GM12878 (cell line): ENCODE data around the gene ERC2. TPM values are rescaled to one million over a fixed set of nuclear protein-coding genes. Genes with fewer than 3 reads are reported as not detected.

ENCODE experiments used
- ATAC-seq: fragments of 200-7000 bp; cut with Tn5 transposase; 3 replicates; pipeline ENCODE4 v1.9.1; 2020; ENCODE audit warnings: mild to moderate bottlenecking, moderate library complexity
- BruUV-seq: library from RNA; stranded (reverse); fragments of 400-500 nt; replicated peaks from 2 replicates; lab custom pipeline; 2021; lab: Mats Ljungman, UMichigan
- CTCF ChIA-PET: fragments of 300-600 bp; sonication (Branson Sonifier 250); formaldehyde crosslinking; extraction: SDS; loops from one replicate; lab custom pipeline; 2021; ENCODE audit warnings: inconsistent platforms; lab: Yijun Ruan, JAX
- POLR2A ChIA-PET: fragments of 350-600 bp; formaldehyde crosslinking; extraction: SDS; loops from one replicate; lab custom pipeline; 2021; ENCODE audit warnings: inconsistent platforms; lab: Charles Lee
- RAD21 ChIA-PET: fragments of 300-600 bp; sonication (Branson Sonifier 250); formaldehyde crosslinking; loops from one replicate; lab custom pipeline; 2023; ENCODE audit warnings: antibody characterized with exemption; ENCODE audit not compliant: unreplicated experiment; lab: Charles Lee
- SMC1A ChIA-PET: fragments of 300-600 bp; sonication (Branson Sonifier 250); formaldehyde crosslinking; loops from one replicate; lab custom pipeline; 2023; ENCODE audit not compliant: unreplicated experiment, uncharacterized antibody; lab: Charles Lee
- DNase-seq: peaks from one replicate; pipeline ENCODE4 v3.0.0-alpha.2; 2011; ENCODE audit warnings: low read depth, low spot score
- FAIRE-seq: peaks from 3 replicates; lab custom pipeline; 2011; peaks lifted over from hg19 to GRCh38; lab: Jason Lieb, UNC
- H2AFZ ChIP-seq: 2 replicates; pipeline ENCODE4 v1.6.0; 2011; ENCODE audit warnings: low read depth, low read length, control low read depth; ENCODE audit not compliant: control insufficient read depth
- H3K27ac ChIP-seq: 2 replicates; pipeline ENCODE4 v1.5.1; 2011; ENCODE audit warnings: control low read depth; ENCODE audit not compliant: control insufficient read depth, insufficient read depth
- H3K27me3 ChIP-seq, 2 experiments: replicated peaks in 1 of 2; 2 replicates each; pipeline versions ENCODE4 v1.6.0 to v1.6.1; 2011; ENCODE audit warnings: low read length in 1 of 2; ENCODE audit not compliant: control insufficient read depth in 2 of 2, insufficient read depth in 2 of 2
- H3K36me3 ChIP-seq, 2 experiments: 2 replicates each; pipeline ENCODE4 v1.5.1; 2011; ENCODE audit warnings: low read length in 1 of 2; ENCODE audit not compliant: control insufficient read depth in 2 of 2, insufficient read depth in 2 of 2
- H3K4me1 ChIP-seq: 2 replicates; pipeline ENCODE4 v1.6.1; 2011; ENCODE audit warnings: mild to moderate bottlenecking, low read length, moderate library complexity, mixed read lengths; ENCODE audit not compliant: control insufficient read depth, insufficient read depth
- H3K4me2 ChIP-seq: 2 replicates; pipeline ENCODE4 v1.6.0; 2011; ENCODE audit warnings: control low read depth; ENCODE audit not compliant: control insufficient read depth, insufficient read depth
- H3K4me3 ChIP-seq: fragments of 200-600 bp; sonication (generic); 2 replicates; pipeline ENCODE4 v1.5.1; 2016
- H3K79me2 ChIP-seq: 2 replicates; pipeline ENCODE4 v1.6.0; 2011; ENCODE audit warnings: low read length; ENCODE audit not compliant: control insufficient read depth, insufficient read depth
- H3K9ac ChIP-seq: 2 replicates; pipeline ENCODE4 v1.8.0; 2011; ENCODE audit warnings: low read length, control low read depth, mixed read lengths; ENCODE audit not compliant: control insufficient read depth, insufficient read depth
- H3K9me3 ChIP-seq: replicated peaks from 3 replicates; pipeline ENCODE4 v1.5.1; 2011; ENCODE audit warnings: mild to moderate bottlenecking, low read length; ENCODE audit not compliant: control insufficient read depth, insufficient read depth
- H4K20me1 ChIP-seq: 2 replicates; pipeline ENCODE4 v1.6.0; 2011; ENCODE audit not compliant: control insufficient read depth, insufficient read depth
- ATF7 ChIP-seq: fragments of 450-650 bp; IDR thresholded peaks from 2 replicates; pipeline ENCODE4 v1.6.1; 2016; ENCODE audit warnings: low read depth, mild to moderate bottlenecking
- CREB1 ChIP-seq: IDR thresholded peaks from 2 replicates; pipeline ENCODE4 v1.6.1; 2012; ENCODE audit warnings: low read depth, mild to moderate bottlenecking, inconsistent platforms
- POLR2A ChIP-seq: IDR thresholded peaks from 2 replicates; pipeline ENCODE4 v1.6.1; 2011; ENCODE audit warnings: low read depth, mild to moderate bottlenecking, low read length
- RELA ChIP-seq: fragments of 450-650 bp; IDR thresholded peaks from 2 replicates; pipeline ENCODE4 v1.8.0; 2014; ENCODE audit warnings: borderline replicate concordance; ENCODE audit not compliant: partially characterized antibody
- SIN3A ChIP-seq: IDR thresholded peaks from 2 replicates; pipeline ENCODE4 v1.6.1; 2012; ENCODE audit warnings: low read depth, low read length, improper control_type of control experiment
- SRF ChIP-seq, 2 experiments: IDR thresholded peaks; 2 replicates each; pipeline ENCODE4 v1.6.1; 2011; ENCODE audit warnings: low read depth in 2 of 2, low read length in 2 of 2, mild to moderate bottlenecking in 1 of 2, moderate library complexity in 1 of 2
- ZNF24 ChIP-seq: fragments of 450-650 bp; IDR thresholded peaks from 2 replicates; pipeline ENCODE4 v1.6.1; 2017; ENCODE audit warnings: antibody characterized with exemption, mild to moderate bottlenecking
- ZNF274 ChIP-seq: IDR thresholded peaks from one replicate; pipeline ENCODE4 v1.8.0; 2011; ENCODE audit not compliant: insufficient read length, insufficient read depth
- WGBS: methylation state at CpG from one replicate; pipeline ENCODE4 v1.1.6; 2016; ENCODE audit warnings: low lambda C conversion rate; ENCODE audit not compliant: insufficient replicate concordance, insufficient coverage; ENCODE audit errors: missing lambda C conversion rate; 5-methylcytosine and 5-hydroxymethylcytosine counted together
- in situ Hi-C: fragments of 300-500 bp; cut with MboI; formaldehyde crosslinking; loops from 9 replicates; pipeline ENCODE4 v1.14.3; 2018; ENCODE audit warnings: mixed read lengths
- intact Hi-C: fragments of 100-400 bp; cut with micrococcal nuclease; formaldehyde crosslinking; loops from one replicate; pipeline ENCODE4 v1.14.2; 2022; ENCODE audit not compliant: unreplicated experiment
- polyA plus RNA-seq, 11 experiments: library from polyadenylated mRNA; depleted of rRNA in 4 of 11; unstranded in 6 of 11; stranded (reverse) in 5 of 11; fragments of >200 nt; fragmentation: Nextera tagmentation in 4 of 11; fragmentation: Illumina TruSeq in 1 of 11; extraction: Ambion mirVana in 4 of 11; extraction: Trizol in 1 of 11; gene quantifications; 1 replicate in 1 of 11; 2 replicates in 10 of 11; pipeline versions ENCODE4 v1.2.1 to v1.2.3, GENCODE V29; 2011 to 2016; ENCODE audit warnings: inconsistent platforms in 2 of 11, missing spikeins in 2 of 11, low read depth in 1 of 11
- total RNA-seq, 4 experiments: library from RNA; depleted of rRNA in 3 of 4; stranded (reverse); fragments of >200 nt in 3 of 4; fragmentation: Illumina TruSeq in 1 of 4; extraction: Trizol in 1 of 4; gene quantifications; 2 replicates each; pipeline versions ENCODE4 v1.2.1 to v1.2.3, GENCODE V29; 2013 to 2021

ERC2 gene
- total and polyA plus RNA-seq, 10 of the 15 experiments (the other 5 are each of a cell fraction or from before 2014, with no cell fraction given): 0.06 to 1.4 (median 0.12) TPM; not detected in 3

- POLR2A ChIA-PET: no interaction called here
- H3K36me3 ChIP-seq: no peaks in the 10 kb centered on the region
- FAIRE-seq: no peak
- H3K27me3 ChIP-seq: 0 out of 4 replicates have a peak, but pooled peaks cover 0 to 1% of the 10 kb centered on the region in 2 experiments
- H3K4me1 ChIP-seq: peaks cover 37% of the 10 kb centered on the region
- RAD21 ChIA-PET: interaction anchor here (0.5 kb wide), 1 partner anchor 219 kb away, joined by 3 read pairs; no protein-coding TSS in a partner anchor
- no peak for ATAC-seq
- no peaks in the 10 kb centered on the region for H3K9me3 ChIP-seq
- CTCF ChIA-PET: interaction anchor here (0.9 to 1.8 kb wide), 2 partner anchors 9 to 13 kb away, joined by 3 to 5 read pairs; no protein-coding TSS in a partner anchor
- SMC1A ChIA-PET: interaction anchor here (2.3 kb wide), 1 partner anchor 9 kb away, joined by 7 read pairs; no protein-coding TSS in a partner anchor
- H2AFZ ChIP-seq: peak overlapping the region; percentile 37
- no peaks in the 10 kb centered on the region for H4K20me1 ChIP-seq
- no peak overlapping the region for H3K4me3 ChIP-seq
- 19% methylated on average over 5 of the region's 5 CpGs for WGBS
- no TSS peak for BruUV-seq
- in situ Hi-C loops (loop anchor here (10.0 kb wide), 1 partner anchor 874 kb away; no protein-coding TSS in a partner anchor), intact Hi-C loops (loop anchor here (10.0 kb wide), 1 partner anchor 874 kb away; no protein-coding TSS in a partner anchor)
- H3K9ac ChIP-seq: no peak overlapping the region
- no peak overlapping the region for H3K27ac ChIP-seq
- H3K79me2 ChIP-seq: no peaks in the 10 kb centered on the region
- TF ChIP-seq SIN3A (no peak), ATF7 (no peak), RELA (no peak), ZNF24 (no peak), ZNF274 (no peak), POLR2A (no peak), CREB1 (peak; percentile 33; the same call in 1 of the 2 replicates), SRF (IDR thresholded peaks at IDR 0.05; ENCODE audit: low read depth in 2 of 2, low read length in 2 of 2) (peak; percentile 74 to 78; a peak in 3 of 4 replicates)
- DNase-seq: no peak
- H3K4me2 ChIP-seq: no peak overlapping the region
Measured at GRCh38 chr3:55728461-55729100, 739.7 kb downstream of the ERC2 start.
